SKM-1 (cell line): ENCODE results near the gene NDUFS4.
A peak's percentile ranks its signal among the peaks of the same experiment; 100 is the strongest.
"Not testable (repeated sequence)": the region's sequence is repeated elsewhere in the genome, so short reads cannot be mapped to it uniquely, and the experiment has no call there.

Experiments used
- DNase-seq: peaks from one replicate; lab custom pipeline; 2025; ENCODE audit not compliant: unreplicated experiment; lab: John Stamatoyannopoulos, UW

NDUFS4 gene

DNA sequence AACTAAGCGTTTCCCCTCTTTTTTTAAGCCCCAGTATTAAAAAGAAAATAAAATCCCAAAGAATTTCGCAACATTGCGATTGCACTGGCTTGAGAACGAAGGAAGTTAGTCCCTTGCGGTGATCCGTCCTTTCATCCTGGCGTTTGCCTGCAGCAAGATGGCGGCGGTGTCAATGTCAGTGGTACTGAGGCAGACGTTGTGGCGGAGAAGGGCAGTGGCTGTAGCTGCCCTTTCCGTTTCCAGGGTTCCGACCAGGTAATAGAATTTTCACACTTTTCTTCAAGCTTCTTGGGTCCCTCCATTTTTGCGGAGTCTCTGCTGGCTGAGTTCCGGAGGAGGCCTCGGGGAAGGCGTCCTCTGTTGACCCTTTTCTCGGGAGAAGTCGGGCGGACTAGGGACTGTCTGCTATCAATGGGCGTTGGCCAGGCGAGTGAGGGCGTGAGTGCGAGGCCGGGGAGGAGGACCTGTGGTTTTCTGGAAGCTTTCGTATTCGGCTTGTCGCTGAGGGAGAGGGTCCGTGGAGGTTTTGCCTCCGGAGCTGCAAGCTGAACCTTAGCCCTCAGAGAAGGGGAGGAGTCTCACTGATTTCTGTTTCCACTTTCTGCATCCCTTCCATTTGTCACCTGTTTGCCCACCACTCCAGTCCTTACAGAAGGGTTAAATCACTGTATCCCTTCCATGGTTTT lies at the start of gene NDUFS4:
Gene NDUFS4 (plus strand): TSS at position 134 of the 686 bp plus-strand sequence. CDS start 24 bp downstream, at position 158.
- peak; percentile 85 for DNase-seq

DNA sequence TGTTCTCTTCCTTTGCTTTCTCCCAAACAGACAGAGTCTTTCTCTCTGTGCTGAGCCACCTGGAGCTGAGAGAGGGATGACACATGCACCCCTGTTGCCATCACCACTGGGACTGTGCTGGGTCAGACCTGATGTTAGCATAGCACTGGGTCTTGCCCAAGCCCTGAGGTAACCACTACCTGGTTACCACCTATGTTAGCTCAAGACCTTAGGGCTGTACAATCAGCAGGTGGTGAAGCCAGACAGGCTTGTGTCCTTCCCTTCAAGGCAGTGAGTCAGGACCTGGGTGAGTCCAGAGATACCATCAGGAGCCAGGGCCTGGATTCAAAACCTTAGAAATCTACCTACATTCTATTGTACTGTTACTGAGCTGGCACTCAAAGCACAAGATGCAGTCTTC lies 47.9 kb upstream of the NDUFS4 start:
- no peak for DNase-seq

DNA sequence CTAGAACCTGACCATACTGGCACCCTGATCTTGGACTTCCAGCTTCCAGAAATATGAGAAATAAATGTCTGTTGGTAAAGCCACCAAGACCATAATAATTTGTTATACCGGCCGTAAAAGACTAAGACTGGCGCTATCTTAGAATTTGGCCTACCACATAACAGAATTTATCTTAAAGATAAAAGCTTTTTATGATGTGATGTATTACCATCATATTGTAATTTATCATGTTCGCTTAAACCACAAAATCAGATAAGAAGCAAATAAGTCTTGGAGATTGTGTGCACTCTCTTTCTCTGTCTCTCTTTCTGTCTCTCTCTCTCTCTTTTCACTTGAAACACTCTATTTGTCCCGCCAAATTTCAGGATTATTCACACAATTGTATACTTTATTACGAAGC lies 44.5 kb upstream of the NDUFS4 start:
- DNase-seq: no peak

DNA sequence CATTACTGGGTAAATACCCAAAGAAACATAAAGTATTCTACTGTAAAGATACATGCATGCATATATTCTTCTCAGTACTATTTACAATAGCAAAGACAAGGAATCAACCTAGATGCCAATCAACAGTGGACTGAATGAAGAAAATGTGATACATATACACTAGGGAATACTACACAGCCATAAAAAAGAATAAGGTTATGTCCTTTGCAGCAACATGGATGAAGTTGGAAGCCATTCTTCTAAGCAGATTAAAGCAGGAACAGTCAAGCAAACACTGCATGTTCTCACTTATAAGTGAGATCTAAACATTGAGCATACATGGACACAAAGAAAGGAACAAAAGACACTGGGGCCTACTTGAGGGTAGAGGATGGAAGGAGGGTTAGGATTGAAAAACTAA lies 39.6 kb upstream of the NDUFS4 start:
- no peak for DNase-seq

DNA sequence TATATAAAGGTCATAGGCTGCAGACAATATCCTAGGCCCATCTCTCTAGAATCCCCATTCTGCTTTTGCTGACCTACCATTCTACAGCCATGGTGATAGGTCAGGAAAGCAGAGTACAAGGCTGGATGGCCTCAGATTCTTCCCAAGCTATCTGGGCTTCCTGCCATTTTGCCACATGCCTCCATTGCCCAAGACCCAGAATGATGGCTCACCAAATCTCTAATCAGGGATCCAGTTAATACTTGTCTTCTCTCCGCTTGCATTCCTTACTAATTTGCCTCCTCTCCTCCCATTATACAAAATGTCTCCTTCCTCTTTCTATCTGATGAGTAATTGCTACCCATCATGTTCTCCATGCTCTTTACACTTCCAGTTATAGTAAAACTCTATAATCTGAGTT lies 22.7 kb upstream of the NDUFS4 start:
- DNase-seq: no peak

DNA sequence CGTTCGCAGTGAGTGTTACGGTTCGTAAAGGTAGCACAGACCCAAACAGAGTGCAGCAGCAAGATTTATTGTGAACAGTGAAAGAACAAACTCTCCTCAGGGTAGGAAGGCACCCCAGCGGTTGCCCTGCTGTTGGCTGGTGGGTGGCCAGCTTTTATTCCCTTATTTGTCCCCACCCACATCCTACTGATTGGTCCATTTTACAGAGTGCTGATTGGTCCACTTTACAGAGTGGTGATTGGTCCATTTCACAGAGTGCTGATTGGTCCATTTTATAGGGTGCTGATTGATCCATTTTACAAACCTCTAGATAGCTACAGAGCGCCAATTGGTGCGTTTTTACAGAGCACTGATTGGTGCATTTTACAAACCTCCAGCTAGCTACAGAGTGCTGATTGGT lies 19.7 kb upstream of the NDUFS4 start:
- DNase-seq: not testable (repeated sequence)

DNA sequence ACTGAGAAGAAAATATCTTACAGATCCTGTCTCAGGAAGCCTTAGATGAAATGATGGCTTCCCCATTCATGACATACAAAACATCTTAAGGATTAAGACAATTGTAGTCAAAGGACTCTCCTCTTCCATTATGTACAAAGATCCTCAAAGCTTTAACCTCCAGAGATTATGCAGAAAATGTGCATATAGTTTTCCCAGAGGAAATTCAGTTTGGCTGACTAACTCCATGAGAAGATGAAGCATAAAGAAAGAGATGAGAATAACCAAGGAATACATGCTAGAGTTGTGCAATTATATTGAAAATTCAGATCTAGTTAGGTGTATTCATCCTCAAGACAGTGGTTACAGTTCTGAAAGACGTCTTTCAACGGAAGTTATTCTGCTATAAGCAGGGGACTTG lies 18.6 kb upstream of the NDUFS4 start:
- DNase-seq: no peak

DNA sequence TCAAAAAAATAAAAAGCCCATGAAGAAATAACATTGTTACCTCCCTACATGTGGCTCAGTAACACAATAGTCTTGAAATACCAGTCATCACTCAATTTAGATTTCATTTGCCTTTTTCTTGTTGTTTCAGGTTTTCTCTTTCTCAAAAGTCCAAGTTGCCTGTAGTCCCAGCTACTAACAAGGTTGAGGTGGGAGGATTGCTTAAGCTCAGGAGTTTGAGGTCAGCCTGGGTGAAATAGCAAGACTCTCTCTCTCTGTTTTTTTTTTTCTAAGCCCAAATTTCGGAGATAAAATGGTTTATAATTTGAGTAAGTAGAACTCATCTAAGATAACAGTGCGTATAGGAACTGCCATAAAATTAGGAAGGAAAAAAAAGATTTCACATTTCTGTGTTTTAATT lies 17.5 kb upstream of the NDUFS4 start:
- no peak for DNase-seq

DNA sequence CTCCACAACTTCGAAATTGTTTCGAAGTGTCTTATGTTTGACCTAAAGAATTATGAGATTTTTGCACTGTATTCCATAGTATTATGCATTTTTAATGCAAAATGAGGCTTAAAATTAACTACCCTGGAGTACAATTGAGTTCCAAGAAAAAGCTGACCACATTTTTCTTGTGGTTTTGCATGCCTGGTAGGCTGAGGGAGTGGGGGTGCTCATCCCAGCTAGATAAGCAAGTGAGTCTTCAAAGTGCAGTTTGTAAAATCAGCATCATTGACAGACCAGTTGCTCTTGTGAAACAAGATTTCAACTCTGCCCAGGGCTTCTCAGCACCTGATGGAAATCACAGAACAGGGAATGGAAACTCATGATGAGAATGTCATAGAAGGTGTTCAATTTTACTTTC lies 17.0 kb upstream of the NDUFS4 start:
- DNase-seq: no peak

DNA sequence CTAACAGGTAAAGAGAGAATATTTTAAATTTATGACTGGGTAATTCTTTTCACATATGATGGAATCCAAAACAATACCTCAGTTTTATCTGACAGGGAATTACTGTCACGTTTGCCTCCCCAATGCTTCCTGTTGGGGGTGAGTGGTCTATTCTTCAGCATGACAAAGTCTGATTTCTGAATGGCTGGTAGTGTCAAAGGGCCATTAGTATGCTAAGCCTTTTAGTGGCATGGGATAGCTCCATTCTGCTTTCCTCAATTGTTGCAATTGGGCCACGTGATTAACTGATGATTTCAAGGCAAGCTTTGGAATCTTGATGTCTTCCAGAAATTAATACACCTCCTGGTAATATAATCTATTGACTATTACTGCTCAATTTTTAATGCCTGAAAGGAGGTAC lies 14.7 kb upstream of the NDUFS4 start:
- no peak for DNase-seq

DNA sequence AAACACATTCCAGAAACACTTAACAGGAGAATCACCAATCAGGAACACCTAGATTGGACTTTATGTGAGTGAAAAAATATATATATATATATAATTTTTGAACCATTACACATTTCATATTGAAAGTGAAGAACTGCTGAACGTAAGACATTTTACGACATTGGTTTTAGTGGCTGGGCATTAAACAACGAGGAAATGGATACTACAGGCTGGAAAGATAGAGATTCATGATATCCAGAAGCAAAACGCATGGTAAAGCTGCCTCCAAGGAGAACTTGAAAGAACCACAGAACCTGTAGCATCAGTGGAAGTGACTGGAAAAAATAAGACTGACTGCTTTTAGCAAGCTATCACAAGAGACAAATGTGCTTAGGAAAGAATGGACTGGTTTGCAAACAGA lies 13.2 kb upstream of the NDUFS4 start:
- DNase-seq: no peak

DNA sequence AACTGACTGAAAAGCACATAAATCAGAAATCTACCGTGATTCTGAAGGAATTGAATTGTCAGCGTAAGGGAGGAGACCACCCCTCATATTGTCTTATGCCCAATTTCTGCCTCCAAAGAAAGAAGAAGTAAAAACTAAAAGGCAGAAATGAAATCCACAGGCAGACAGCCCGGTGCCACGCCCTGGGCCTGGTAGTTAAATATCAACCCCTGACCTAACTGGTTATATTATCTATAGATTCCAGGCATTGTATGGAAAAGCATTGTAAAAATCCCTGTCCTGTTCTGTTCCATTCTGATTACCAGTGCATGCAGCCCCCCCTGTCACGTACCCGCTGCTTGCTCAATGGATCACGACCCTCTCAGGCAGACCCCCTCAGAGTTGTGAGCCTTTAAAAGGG lies 11.9 kb upstream of the NDUFS4 start:
- not testable (repeated sequence) for DNase-seq

DNA sequence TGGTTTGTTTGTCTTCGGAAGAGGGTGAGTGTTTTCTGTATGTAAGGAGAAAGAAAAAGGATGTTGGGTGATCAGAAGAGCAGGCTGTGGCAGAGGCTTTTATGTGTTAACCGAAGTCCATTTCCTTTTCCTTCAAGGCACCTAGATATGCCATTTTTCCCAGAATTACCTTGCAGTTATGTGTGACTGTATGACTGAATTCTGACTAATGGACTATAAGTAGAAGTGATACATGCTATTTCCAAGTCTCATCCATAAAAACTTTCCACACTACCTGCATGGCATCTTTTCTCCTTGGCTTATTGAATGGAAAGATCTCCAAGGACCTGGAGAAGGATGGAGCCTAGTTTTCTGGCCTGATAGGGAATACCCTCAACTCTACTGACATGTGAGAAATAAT lies 10.6 kb upstream of the NDUFS4 start:
- no peak for DNase-seq

DNA sequence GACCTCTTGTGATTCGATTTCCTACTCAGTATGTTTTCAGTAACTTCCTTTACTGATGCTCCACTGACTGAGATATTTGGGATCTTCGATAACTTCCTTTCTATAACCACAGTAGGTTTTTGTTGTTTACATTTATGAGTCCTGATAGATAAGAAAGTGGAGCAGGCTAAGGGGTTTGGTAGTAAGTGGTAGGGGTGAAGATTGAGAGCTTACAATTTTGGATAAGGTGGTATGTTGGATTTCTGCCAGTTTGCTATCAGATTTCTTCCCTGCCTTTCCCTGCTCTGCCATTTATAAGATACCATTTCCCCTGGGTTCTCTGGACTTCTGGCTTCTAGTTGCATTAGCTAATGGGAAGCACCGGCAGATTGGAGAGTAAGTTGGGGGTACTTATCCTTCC lies 7.9 kb upstream of the NDUFS4 start:
- no peak for DNase-seq

DNA sequence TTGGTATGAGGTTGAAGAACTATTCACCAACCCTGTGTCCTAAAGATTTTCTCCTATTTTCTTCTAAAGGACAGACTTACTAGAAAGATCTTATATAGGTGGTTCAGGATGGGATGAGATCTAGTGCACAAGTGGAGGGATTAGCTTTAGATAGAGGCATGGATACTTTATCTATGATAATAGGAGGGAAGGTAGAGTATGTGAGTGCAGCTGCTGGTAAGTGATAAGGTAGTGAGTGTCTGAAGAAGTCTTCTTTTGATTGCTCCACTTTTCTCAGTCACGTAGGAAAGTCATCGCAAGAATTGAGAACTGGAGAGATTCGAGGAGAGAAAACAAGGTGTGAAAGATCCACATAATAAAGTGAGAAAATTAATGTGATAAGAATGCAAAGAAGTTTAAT lies 6.0 kb upstream of the NDUFS4 start:
- DNase-seq: no peak

DNA sequence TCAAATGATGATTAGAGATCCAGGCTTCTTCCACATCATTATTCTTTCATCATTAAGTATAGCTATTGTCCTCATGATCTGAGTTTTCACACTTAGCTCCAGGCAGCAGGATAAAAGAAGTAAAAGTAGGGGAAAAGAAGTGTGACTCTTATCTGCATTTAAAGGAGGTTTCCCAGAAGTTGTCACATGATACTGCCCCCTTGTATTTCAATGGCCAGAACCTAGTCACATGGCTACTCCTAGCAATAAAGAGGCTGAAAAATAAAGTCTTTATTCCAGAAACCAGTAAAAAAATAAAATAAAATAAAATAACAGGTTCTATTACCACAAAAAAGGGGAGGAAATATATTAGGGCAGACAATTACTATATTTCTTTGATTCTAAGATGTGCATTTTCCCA lies 5.3 kb upstream of the NDUFS4 start:
- no peak for DNase-seq

DNA sequence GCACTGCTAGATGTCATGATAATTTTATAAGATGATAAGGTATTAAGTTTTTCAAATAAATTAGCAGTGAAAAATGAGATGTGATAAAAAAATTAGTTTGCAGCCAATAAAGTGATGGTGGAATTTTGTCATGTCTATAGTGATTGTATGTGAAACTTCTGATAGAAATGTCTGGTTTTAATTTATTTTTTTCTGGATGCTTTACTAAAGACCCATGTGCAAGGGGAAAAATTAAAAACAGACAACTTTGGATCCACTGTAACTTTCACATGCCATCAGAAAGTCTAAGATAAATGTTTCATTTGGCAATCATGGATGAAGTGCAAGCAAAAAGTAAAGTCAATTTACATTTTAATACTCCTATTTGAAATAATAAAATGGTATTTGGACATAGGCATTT lies 4.4 kb upstream of the NDUFS4 start:
- DNase-seq: no peak

DNA sequence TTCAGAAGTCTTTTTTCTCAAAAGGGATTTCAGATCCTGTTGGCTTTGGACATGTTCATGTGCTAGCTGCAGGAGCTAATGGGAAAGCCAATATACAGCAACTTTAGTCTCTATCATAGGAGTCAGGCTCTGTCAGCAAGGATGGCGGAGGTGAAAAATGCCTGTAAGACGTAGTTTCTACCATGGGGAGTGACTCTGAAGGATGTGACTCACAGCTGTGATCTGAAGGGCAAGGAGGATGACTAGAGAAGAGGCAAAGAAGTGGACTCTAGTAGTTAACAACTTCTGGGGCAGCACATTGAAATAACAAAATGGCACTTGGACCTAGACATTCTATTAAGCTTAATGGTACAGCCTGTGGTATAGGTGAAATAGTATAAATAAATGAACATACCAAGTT lies 3.1 kb upstream of the NDUFS4 start:
- no peak for DNase-seq

DNA sequence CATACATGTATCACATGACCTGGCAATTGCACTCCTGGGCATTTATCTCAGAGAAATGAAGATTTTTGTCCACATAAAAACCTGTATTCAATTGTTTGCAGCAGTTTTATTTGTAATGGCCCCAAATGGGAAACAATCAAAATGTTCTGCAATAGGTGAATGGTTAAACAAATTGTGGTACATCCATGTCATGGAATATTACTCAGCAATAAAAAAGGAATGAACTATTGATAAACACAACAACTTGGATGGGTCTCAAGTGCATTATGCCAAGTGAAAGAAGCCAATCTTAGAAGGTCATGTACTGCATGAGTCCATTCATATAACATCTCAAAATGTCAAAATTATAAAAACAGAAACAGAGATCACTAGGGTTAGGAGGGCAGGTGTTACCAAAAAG lies 1.5 kb upstream of the NDUFS4 start:
- DNase-seq: no peak

DNA sequence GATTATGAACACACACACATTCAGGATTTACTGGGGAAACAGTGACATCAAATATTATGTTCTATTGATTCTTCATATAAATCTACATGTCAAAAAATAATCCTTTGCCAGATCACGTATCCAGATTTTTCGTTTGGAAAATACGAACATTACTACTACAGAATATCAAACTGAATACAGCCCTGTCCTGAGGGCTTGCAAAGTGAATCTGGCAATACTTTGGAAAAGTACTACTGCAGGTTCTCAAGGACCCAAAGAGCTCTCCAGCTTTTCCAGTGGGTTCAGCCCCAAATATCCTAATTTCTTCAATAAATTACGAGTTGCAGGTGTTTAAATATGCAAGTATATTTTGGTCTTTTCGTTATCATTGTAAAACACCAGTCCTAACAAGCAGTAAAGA lies 411 bp upstream of the NDUFS4 start:
- DNase-seq: no peak

DNA sequence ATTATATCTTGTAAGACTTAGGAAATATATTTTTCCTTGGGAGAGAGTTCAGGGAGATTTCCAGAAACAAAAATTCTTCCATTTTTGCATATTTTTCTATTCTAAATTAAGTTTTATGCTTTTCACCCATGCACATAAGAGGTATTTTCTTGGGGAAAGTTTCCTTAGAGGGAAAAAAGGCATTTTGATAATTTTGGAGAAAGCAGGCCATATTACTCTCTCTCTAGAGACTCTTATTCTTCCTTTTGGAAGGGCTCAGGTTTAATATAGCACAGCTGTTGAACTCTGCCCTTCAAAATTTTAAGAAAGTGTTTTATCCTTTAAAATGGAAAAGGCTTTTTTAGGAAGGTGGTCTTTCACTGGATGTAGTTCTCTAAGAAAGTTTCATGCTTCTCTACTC lies 8.0 kb downstream of the NDUFS4 start:
- DNase-seq: no peak

DNA sequence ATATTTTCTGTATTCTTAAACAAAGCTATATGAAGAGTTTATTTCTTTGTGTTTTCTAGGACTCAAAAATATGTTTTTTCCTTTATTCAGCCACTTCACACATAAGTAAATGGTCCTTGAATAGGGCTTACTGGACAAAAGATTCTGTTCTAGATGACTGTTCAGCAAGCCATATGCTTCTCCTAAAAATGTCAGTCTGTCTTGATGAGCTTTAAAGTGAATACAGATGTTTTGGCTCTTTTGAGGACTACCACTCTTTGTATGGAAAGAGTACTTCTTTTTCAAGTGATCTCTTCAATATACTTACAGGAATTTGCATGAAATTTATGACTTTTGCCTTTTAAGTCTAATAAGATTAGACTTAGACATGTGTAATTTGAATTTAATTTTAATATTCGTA lies 8.4 kb downstream of the NDUFS4 start:
- no peak for DNase-seq

DNA sequence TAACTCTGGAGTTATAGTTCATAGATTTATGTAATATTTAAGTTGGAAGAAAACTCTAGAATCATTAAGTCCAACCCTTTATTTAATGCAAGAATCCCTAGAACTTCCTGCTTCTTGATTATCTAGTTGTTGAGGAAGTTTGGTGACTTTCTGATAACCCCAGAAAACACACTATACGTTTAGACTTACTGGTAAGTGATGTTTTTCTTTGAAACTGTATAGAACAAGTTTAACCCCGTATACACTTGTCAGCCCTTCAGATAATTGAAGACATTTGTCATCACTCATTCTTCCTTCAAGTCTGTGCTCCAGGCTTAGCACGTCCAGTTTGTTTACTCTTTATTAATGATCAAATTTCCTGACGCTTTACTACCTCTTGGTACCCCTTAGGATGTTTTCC lies 9.0 kb downstream of the NDUFS4 start:
- DNase-seq: no peak

DNA sequence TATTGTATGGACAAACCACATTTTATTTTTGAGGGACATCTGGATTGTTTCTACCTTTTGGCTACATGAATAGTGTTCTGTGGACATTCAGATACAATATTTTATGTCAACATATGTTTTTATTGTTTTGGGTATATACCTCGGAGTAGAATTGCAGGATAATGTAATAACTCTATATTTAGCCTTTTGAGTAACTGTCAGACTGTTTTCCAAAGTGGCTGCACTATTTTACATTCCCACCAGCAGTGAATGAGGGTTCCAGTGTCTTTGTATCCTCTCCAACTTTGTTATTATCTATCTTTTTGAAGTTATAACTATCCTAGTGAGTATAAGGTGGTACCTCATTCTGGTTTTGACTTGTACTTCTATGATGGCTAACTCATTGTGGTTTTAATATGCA lies 11.0 kb downstream of the NDUFS4 start:
- DNase-seq: no peak
